DMS 273 (cell line): Measurements from ENCODE around the gene RRBP1.

ENCODE experiments used
- DNase-seq: peaks from one replicate; lab custom pipeline; 2025; ENCODE audit not compliant: unreplicated experiment; lab: John Stamatoyannopoulos, UW

The RRBP1 gene

GRCh38 chr20:17684077-17684888 is 2.2 kb upstream of the RRBP1 start:
- DNase-seq = no peak

- no peak for DNase-seq
Observed at GRCh38 chr20:17683218-17684076, 1.4 kb upstream of the RRBP1 start.

DNA sequence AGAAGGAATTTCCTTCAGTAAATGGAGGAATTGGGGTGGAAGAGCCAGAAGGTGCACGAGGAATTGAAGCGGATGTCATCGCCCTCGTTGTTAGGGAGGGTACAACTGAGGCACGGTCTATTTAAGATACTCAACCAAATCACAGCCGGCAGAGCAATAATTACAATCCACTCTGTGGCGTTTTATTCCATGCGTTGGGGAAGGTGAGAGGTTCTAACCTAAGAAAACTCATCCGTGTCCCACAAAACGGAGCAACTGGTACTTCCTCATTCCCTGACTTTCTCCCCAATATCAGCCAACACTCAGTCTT is 802 bp upstream of the RRBP1 start:
- no peak for DNase-seq

DNA sequence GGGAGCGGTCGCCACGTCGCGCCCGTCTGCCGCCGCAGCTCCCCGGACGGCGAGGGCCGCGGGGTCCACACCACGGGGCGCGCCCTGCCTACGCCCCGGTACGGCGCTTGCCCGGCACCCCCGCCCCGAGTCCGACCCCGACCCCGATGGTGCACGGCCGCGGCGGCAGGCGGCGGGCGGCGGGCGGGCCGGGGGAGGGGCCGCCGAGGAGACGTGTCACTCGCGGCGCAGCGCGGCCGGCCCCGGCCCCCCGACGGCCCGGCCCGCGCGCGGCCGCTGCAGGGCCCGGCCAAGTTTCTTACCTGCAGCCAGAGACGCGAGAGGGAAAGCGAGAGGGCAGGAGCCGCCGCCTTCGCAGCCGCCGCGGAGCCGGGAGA is 328 bp downstream of the RRBP1 start:
- DNase-seq = no peak

DNA sequence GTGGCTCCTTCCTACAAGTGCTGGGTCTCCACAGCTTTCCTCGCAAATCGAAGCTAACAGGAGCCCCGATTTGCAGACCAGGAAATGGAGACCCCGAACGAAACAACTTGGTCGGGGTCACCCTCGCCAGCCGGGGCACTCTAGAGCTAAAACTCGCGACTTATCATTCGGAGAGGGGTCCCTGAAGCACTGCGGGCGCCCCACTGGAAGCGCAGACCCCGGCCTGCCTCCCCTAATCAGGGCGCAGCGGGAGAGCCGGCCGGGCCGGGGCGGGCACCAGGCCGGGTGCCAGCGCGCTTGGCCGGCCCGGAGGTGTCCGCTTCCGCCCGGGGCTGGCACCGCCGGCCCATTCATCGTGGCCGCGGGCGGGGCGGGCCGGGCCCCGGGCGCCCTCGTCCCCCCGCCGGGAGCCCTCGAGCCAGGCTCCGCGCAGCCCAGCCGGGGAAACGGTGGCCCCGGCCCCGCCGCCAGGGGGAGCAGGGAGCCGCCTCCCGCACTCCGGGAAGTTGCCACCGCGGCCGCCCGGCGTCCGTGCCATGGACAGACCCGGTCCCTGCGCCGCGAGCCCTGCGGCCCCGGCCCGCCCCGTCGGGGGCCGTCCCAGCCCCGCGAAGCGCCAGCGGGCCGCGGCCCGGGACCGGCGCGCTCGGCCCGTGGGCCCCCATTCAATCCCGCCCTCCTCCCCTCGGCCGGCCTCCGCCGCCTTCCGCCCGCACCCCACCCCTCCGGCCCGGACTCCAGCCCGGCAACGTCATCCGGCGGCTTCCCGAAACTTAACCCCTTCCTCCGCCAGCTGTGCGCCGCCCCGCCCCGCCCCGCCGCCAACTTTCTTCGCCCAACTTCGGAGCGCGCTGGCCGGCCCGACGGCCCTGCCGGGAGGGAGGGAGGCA is 961 bp downstream of the RRBP1 start:
- DNase-seq = peak; percentile 89

DNA sequence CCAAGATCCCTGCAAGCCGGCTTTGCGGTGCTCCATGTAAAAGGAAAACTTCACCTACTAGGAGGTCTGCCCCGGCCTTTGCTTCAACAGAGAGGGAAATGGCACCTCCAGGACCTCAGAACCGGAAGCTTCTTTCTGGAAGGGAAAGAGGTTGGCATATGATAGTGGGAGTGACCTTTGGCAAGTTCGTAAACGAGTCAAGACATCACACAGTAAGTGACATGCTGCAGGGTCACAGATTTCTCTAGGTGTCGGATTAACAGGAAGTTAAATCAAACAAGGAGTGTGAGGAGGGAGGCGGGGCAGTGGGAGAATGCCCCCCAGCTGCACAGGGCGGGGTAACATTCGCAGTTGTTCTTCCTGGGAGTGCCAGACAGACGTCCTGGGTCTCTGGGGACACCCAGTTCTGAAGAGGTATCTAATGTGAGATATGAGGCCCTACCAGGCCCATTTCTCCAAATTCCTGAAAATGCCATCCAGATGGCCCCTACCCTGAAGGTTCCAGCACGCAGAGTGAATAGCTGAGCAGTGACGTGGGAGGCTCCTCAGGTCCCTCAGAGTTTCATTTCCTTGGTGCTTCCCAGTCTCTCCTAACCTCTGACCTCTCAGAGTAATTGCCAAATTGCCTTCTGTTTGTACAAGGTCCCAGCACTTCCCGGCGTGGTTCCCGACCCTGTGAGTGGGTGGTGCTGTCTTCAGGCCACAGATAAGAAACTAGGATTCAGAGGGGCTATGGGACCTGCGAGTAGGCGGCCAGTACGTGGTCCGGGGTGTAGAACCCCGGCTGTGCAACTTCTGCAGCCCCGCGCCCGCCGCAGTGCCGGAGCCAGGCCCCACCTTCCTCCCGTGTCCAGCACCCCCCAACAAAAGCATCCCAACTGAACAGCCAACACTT is 1.9 kb downstream of the RRBP1 start:
- DNase-seq = peak; percentile 46

- no peak for DNase-seq
Observed at GRCh38 chr20:17678886-17679285, 3.2 kb downstream of the RRBP1 start.

- no peak for DNase-seq
Observed at GRCh38 chr20:17678295-17678694, 3.7 kb downstream of the RRBP1 start.

- DNase-seq = no peak
Observed at GRCh38 chr20:17676942-17677341, 5.1 kb downstream of the RRBP1 start.

GRCh38 chr20:17676378-17676759 is 5.7 kb downstream of the RRBP1 start:
- no peak for DNase-seq

DNA sequence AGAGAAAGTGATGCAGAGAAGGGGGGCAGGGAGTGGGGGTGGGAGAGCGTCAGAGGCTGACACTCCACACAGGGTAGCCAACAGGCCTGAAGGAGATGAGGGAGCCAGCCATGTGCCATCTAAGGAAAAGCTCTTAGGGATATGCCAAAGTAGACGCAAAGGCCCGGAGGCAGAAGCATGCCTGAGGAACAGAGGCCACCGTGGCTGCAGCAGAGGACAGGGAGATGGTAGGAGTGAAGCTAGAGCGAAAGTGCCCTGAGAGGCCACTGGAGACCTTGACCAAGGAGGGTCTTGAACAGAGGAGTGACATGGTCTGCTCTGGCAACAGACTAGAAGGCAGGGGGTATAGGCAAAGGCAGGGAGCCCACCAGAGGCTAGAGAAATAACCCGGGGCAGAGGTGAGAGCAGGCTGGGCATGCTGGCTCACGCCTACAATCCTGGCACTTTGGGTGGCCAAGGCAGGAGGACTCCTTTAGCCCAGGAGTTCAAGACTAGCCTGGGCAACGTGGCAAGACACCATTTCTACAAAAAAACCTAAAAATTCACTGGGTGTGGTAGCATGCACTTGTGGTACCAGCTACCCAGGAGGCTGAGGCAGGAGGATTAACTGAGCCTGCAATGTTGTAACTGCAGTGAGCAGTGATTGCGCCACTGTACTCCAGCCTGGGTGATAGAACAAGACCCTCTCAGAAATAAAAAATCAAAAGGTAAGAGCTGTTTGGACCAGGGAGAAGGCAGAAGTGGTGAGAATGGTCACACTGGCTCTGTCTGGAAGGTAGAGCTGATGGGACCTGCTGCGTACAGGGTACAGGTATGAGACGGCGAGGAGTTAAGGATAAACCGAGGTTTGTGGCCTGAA is 6.3 kb downstream of the RRBP1 start:
- no peak for DNase-seq

DNA sequence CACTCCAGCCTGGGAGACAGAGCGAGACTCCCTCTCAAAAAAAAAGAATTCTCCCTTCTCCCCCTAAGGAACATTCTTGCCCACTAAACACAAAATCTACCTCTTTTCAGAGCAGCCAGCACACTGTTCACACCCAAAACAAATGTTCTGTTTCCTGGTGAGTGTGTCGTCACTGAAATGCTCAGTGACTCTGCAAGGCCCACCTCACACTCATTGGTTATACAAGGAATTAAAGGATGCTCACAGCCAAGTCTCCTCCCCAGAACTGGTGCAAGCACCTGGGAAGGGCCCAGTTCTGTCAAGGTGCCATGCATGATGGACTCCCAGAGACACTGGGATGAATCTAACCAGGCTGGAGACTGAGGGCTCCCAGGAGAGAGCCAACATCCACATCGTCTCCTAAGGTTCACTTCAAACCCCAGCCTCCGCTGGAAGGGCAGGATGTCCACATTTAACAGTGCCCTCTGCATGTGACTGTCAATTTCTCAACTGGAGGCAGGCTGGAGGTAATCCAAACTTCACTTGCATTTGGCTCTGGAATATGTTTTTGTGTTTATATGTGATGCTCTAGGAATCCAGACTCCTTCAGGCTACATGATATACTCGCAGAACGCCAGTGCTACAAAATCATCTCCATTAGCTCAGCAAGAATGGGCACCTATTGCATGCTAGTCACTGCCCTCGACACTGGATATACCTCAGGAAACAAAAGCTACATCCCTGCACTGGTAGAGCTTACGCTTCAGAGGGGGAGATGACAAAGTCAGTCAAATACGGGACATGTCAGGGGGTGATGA is 7.1 kb downstream of the RRBP1 start:
- DNase-seq = no peak

DNA sequence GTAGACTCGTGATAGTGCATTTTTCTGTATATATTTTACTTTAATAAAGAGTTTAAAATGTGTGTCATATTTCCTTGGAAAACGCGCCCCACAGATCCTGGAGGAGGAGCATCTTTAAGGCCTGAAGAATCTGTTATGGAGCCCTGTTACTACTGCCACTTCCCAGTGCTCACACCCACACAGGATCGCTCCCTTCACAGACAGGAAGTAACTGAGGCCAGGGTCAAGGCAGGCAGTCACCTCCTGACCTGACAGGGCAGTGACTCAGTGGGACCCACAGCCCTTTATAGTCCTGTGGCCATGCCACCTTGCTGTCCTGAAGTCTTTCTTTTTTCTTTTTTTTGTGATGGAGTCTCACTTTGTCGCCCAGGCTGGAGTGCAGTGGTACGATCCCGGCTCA is 9.0 kb downstream of the RRBP1 start:
- no peak for DNase-seq

DNA sequence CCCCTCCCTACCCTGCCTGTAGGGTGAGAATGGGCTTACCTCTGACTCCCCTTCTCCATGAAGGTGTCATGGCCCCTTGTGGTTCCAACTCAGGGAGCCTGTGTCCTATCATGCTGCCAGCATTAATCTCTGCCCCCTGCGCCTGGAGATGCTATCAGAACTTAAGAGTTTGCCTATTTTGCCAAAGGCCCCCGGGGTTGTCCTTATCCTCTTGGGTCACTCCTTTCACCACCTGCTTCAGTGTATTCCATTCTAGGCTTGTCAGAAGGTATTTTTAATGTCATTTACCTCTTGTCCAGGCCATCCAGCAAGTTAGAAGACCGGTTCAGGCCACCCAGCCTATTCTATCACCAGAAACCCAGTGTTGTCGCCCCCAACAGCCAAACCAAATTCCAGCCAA is 10.5 kb downstream of the RRBP1 start:
- no peak for DNase-seq

GRCh38 chr20:17671011-17671410 is 11.0 kb downstream of the RRBP1 start:
- DNase-seq = no peak

DNA sequence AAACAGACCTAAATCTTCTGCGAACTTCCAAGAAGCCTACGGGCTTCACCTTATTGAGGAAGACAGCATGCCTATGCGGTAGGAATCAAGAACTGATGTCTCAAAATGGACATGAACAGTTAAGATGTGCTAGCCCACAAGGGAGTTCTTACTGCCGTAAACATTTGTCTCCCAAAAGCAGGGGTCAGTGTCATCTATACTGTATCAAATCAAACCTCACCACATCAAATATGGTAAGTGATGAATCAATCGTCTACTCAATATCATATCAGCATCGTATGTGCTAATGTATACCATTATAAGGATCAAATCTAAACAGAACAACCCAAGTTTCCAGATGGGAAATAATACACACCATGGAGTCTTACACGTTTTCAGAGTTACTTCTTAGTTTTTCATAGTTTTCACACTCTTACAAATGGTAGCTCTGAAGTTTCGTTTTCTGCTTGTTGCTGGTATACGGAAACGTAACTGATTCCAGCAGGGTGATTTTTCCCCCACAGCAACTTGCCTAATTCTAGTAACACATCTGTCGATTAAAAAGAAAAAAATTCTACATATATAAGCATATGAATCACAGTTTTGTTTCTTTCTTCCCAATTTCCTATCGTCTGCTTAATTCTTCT is 12.6 kb downstream of the RRBP1 start:
- DNase-seq = no peak

DNA sequence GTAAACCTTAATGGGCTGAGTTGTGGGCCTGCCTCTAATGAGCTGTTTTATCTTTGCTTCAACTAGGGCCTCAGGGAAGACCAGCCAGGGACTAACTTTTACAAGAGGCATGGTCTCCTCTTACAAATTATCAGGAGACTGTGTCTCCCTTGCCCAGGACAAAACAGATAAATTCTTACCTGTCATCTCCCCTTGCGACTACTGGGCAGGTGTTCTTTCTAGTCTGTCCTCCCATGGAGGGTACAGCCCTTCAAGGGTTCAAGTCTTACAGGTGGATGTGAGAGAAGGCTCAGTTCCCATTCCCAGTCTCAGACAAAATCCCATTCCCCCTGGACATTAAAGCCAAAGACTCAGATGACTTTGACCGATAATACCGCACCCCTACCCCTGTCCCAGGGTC is 13.6 kb downstream of the RRBP1 start:
- no peak for DNase-seq

DNA sequence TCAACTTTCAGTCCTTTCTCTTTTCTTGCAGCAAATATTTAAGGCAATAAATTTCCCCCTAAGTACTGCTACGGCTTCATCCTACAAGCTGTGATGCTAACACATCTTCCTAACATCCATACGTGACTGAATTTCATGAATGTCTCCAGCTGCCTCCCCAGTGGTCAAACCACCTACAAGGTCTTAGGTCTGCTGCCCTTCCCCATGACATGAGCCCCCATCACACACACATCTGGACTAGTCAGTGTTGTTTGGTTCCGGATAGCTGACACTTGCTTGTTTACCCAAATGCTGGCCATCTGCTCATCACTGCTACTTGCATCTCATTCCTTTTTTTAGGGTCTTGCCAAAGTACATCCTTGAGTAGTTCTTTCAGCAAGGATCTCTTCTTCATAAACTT is 14.6 kb downstream of the RRBP1 start:
- no peak for DNase-seq
